ENCODE results near the gene TBRG4.
"Not testable (repeated sequence)": the region's sequence is repeated elsewhere in the genome, so short reads cannot be mapped to it uniquely, and the experiment has no call there.

TBRG4 gene

DNA sequence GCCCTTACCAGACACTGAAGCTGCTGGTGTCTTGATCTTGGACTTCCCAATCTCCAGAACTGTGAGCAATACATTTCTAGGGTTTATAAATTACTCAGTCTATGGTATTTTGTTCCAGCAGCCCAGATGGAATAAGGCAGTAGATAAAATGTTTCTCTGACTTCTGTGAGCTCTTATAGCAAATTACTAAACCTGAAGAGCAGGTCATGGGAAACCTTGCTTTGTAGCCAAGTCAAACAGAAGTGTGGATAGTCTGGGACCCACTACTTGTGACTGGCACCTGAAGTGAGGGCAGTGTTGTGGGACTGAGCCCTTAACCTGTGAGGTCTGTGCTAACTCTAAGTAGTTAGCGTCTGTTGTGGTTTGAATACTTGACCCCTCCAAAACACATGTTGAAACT is 4.6 kb upstream of the TBRG4 start:
- DNase-seq (ENCODE audit: low spot score) = no peak

GRCh38 chr7:45114926-45115325 is 3.4 kb upstream of the TBRG4 start:
- no peak for DNase-seq (ENCODE audit: low spot score)

DNA sequence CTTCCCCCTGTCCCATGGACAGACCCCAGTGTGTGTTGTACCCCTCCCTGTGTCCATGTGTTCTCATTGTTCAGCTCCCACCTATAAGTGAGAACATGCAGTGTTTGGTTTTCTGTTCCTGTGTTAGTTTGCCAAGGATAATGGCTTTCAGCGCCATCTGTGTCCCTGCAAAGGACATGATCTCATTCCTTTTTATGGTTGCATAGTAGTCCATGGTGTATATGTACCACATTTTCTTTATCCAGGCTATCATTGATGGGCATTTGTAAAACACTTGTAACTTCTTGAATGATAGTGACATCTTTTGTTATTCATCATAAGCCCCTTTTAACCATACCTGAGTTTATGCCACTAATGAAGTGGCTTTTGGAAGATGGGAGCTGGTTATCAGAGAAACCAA is 2.8 kb upstream of the TBRG4 start:
- not testable (repeated sequence) for DNase-seq (ENCODE audit: low spot score)

DNA sequence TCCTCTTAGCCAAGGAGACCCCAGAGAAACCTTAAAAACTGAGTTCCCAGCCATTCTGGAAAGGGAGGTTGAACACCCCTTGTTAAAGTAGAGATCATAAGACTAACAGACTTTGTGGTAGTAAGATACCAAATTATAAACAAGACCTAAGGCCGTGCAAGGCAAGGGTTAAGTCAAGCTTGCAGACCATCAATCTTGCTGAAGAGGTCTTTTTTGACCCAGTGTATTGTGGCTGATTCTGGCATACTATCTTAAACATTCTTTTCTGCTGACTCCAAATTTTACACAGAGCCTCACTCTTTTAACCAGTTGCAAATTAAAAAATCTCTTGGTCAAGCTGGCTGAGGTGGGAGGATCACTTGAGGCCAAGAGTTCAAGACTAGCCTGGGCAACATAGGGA is 1.2 kb upstream of the TBRG4 start:
- no peak for DNase-seq (ENCODE audit: low spot score)

- no peak for DNase-seq (ENCODE audit: low spot score)
These were observed 2.6 kb downstream of the TBRG4 start for GRCh38 chr7:45108863-45109262.

DNA sequence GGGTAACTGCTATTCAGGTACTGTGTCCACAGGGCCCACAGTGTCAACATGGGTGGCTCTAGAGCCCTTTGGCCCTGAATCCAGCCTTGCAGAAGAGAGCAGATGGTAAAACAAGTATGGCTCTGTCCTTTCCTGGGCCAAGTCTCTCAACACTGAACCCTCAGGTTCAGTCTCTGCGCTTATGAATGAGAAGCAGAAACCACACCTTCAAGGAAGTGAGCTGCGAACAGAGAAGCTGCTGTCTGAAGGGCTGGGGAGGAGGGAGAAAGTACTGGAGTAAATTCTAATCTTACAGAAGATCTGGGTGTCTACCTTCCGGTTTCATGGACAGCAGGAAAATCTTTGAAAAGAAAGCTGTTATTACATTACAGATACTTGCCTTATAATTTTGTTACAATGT is 4.1 kb downstream of the TBRG4 start:
- no peak for DNase-seq (ENCODE audit: low spot score)

GRCh38 chr7:45106820-45107219 is 4.7 kb downstream of the TBRG4 start:
- DNase-seq (ENCODE audit: low spot score) = no peak

- no peak for DNase-seq (ENCODE audit: low spot score)
These were observed 5.8 kb downstream of the TBRG4 start for GRCh38 chr7:45105588-45106188.

DNA sequence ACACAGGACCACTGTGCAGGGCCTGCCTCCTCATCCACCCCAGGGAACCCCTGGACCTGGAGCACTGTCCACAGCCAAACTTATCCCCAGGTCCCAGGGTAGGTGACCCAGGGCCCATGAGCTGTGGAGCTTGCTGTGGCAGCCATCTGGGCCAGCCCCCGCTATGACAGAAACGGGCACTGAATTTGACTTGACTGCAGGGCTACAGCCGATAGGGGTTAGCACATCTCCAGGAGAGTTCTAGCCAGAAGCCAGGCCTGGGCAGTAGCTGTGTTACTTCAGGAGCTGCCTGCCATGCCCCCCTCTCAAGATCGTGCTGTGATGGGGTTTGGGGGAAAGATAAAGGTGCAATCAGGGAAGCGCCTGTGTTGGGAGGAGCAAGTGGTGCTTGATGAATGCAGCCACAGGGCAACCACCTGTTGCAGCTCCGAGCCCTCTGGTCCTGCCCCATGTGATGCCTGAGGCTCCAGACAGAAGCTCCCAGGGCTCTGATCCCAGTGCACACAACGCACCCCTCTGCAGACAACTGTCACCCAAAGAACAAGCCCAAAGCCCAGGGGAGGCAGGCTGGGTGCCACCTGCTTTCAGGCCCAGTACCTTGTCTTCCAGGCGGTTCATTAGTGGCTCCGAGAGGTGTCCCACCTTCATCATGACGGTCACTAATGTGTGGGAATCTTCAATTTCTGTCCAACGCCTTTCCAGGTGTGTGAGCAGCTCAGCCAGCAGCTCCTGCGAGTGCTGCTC is 6.5 kb downstream of the TBRG4 start:
- no peak for DNase-seq (ENCODE audit: low spot score)

DNA sequence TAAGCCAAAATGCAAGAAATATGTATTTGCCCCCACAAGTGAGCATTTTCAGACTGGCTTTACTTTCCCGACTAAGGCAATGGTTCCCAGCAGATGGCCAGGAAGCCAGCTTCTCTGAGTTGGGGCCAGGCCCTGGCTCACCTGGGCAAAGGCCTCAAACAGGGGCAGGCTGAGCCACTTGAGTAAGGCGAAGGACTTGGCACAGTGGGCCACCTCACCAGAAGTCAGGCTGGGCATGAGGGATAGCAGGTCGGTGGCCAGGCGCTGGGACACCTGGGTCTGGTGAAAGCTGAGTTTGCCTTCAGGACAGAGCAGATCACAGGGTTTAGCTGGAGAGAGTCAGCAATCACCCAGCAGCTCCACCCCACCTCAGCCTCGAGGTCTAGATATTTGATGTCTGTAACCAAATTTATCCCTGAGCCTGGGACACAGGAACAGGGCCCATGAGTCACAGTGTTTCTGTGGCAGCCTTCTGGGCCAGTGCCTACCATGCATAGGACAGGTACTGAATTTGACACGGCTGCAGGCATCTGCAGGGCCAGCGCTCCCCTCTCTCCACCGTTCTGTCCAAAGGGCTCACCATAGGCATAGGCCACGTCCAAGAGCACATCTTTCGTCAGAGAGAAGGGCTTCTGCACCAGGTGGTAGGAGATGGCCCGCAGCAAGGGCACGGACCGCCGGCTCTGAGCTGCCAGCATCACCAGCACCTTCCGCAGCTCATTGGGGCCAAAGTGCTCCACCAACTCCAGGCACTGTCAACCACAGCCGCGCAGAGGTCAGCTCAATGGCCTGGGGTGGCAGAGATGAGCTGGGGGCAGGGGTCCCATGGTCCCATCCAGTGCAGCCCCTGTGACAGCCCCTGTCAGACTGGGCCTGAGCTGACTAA is 7.3 kb downstream of the TBRG4 start:
- no peak for DNase-seq (ENCODE audit: low spot score)

GRCh38 chr7:45102785-45103712 is 8.4 kb downstream of the TBRG4 start:
- no peak for DNase-seq (ENCODE audit: low spot score)

DNA sequence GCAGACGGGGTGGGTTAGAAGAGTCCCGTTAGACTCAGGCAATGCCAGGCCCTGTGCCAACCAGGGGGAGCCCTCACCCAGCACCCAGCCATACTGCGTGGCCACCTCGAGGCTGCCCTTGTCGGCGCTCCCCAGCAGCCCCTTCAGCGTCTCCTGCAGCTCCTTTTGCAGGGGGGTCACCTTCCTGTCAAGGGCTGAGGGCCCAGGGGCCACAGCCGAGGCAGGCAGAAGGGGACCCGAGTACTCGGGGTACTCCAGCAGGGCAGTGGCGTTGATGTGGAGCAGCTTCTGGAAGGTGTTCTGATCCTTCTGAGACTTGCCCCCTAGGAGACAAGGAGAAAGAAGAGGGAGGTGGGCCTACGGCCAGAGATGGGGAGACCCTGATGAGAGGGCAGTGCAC is 9.7 kb downstream of the TBRG4 start:
- DNase-seq (ENCODE audit: low spot score) = no peak

- no peak for DNase-seq (ENCODE audit: low spot score)
These were observed 10.6 kb downstream of the TBRG4 start for GRCh38 chr7:45100761-45101480.

- no peak for DNase-seq (ENCODE audit: low spot score)
These were observed 11.4 kb downstream of the TBRG4 start for GRCh38 chr7:45099891-45100760.

- DNase-seq (ENCODE audit: low spot score) = no peak
These were observed 12.3 kb downstream of the TBRG4 start for GRCh38 chr7:45098983-45099839.

- no peak for DNase-seq (ENCODE audit: low spot score)
These were observed 18.6 kb downstream of the TBRG4 start for GRCh38 chr7:45092931-45093235.

DNA sequence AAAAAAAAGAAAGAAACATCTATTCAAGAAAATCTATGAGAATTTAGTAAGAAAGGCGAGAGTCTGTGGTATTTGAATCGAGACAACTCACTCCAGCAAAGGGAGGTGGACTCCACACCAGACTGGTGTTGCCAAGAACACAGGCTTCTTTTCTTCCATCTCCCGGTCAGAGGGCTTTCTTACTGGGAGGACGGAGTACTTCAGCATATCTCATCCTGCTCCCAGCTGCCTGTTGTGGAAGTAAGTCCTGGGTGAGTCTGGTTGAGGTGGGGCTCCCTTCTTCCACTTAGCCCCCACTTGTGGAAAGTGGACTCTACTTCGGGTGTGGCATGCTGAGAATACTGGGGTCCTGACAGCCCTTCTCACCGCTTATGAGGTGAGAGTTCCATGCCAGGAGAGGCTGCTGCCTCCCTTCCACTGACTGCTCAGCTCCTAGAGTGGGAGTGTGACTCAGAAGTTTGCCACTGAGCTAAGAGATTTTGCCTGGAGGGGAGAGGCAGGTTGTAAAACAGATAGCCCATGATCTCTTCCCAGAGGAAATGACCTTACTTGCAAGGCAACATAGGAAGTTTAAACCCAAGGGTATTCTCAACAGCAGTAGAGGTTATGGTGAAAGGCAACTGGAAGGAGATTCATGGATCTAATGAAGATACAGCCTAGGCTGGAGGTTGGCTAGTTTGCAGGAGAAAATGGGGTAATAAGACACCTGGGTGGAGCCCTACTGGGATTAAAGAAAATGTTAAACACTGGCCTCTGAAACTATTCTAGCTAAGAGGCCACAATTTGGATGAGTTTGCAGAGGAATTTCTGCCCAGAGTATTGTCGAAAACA is 19.2 kb downstream of the TBRG4 start:
- no peak for DNase-seq (ENCODE audit: low spot score)

DNA sequence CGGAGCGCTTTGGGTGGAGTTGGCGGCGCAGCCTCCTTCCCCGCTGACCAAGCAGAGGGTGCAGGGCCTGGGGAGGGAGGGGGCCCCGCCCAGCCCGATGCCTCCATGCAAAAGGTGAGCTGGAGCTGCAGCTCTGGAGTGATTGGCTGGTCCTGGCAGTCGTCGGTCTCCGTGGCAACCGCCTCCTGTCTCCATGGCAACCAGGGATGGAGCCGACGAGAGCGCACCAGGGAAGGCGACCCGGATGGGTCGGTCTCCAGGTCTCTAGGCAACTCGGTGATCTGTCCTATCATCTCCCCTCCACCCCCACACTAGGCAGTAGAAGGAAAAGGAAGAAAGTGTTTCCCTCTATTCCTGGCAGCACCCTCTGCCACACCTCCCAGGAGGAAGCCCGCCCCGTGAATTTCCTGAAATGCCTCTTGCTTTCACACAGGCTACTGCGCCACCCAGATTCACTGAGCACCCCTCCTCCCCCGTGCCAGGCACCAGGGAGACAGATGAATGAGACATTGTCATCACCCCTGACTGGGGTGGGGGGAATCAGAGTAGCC is 22.1 kb downstream of the TBRG4 start:
- DNase-seq (ENCODE audit: low spot score) = peak; percentile 8
